SK-MEL-5 (cell line): ENCODE data around the gene C6orf120. TPM values are rescaled to one million over a fixed set of nuclear protein-coding genes. Genes with fewer than 3 reads are reported as not detected.

ENCODE experiments used
- DNase-seq: peaks from one replicate; pipeline ENCODE4 v3.0.0-alpha.2; 2016; ENCODE audit warnings: low read depth, low spot score
- in situ Hi-C: cut with HindIII; loops from 2 replicates; pipeline ENCODE4 v1.10.0; 2016; ENCODE audit warnings: low sequenced_read_pairs, high pct_unique_total_duplicates, low pct_unique_long_range_greater_than_20kb
- total RNA-seq: library from RNA; depleted of rRNA; stranded (reverse); fragments of >200 nt; shearing (Covaris generic); gene quantifications from 2 replicates; pipeline ENCODE4 v1.2.3, GENCODE V29; 2014; rRNA removed

Gene C6orf120
- total RNA-seq, 1 experiment from 2014 or later: 48.8 TPM

DNA sequence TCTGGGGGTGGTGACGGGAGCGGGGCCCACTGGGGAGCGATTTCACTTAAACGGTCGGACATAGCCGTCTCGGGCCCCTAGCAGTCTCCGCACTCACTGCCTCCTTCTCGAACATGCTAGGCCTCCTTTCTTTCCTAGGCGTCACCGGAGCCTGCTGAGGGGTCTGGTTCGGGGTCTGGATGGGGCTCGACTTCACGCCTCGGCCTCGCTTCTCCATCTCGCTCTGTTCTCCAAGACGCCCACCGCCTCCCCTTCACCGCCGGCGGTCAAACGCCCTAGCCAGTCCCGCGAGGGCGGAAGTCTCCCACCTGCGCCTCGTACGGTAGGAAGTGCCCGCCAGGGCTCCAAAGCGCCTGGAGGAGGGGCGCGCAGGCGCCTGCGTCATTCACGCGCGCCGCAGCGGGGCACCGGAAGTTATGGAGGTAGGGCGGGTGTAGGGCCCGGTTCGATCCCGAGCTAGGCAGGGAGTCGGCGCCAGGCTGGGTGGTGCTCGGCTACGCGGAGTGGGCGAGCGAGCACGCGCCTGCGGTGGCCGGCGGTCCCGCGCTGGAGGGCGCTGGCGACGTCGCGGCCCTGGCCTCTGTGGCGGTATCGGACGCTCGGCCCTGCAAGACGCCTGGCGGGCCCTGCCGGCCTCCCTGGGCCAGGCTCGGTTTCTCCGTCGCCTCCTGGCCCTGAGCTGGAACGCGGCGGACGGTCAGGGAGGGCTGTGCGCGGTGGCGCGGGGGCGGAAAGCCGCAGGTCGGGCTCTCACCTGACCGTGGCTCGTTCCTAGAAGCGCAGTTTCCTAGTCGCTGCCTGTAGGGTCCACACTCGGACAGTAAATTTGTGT, 49.5 kb downstream of the C6orf120 start, which contains the start of the genes DYNLT2 and ERMARD:
Gene DYNLT2 (minus strand): TSS at position 331 of the 832 bp plus-strand sequence. CDS start 114 bp downstream, at position 217.
Gene ERMARD (plus strand): TSS at position 381 of the 832 bp plus-strand sequence. CDS start 36 bp downstream, at position 417.
- DNase-seq: peak; percentile 88
- in situ Hi-C loops: no loop called here

- in situ Hi-C loops: no loop called here
- no peak for DNase-seq
Measured at GRCh38 chr6:169752074-169752623, 50.2 kb downstream of the C6orf120 start.

Other genes with a start within 250 kb of the C6orf120 start
- 10.2 and 10.8 TPM in 2 replicates for gene WDR27, start 97 bp upstream of the C6orf120 start, total RNA-seq
- gene PHF10, start 22.4 kb downstream of the C6orf120 start, total RNA-seq: 15.2 and 15.4 TPM in 2 replicates
- 0.61 and 1.4 TPM in 2 replicates for gene DYNLT2, start 49.4 kb downstream of the C6orf120 start, total RNA-seq
- gene ERMARD, start 49.5 kb downstream of the C6orf120 start, total RNA-seq: 16.2 and 18.1 TPM in 2 replicates